ENCODE measurements around the gene CADM4.

CADM4 gene

DNA sequence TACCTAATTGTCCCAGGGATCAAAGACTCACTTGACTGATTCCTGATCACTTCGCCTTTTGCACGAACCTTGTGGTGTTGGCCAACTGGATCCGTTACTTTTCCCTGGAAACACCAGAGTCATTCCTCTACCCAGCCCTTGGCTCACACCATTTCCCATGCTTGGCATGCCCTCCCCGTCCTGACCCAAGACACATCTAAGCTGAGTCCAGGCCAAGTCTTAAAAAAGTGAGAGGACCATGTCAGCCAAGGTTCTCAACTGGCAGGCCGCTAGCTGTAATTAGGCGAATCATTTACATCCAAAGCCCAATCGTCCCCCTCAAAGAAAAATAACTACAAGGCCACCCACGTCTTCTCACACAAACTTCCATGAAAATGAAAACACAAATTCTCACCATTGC is 18.8 kb upstream of the CADM4 start (continued):
- TF ChIP-seq POU6F1 (CRISPR knock-in tag; IDR thresholded peaks at IDR 0.05; ENCODE audit: borderline replicate concordance, low read depth): no peak

GRCh38 chr19:43658001-43658400 is 18.4 kb upstream of the CADM4 start:
- no peak for ATAC-seq
- TF ChIP-seq ESRRG (CRISPR knock-in tag; IDR thresholded peaks at IDR 0.05) (no peak), ZNF8 (CRISPR knock-in tag; IDR thresholded peaks at IDR 0.05) (no peak), ZNF565 (CRISPR knock-in tag; conservative IDR thresholded peaks at IDR 0.05; ENCODE audit: low read depth) (0 out of 2 replicates have a peak, but pooled peaks have one; percentile 37), POU6F1 (CRISPR knock-in tag; IDR thresholded peaks at IDR 0.05; ENCODE audit: borderline replicate concordance, low read depth) (no peak), ISL1 (CRISPR knock-in tag; IDR thresholded peaks at IDR 0.05) (no peak), TOX (CRISPR knock-in tag; IDR thresholded peaks at IDR 0.05; ENCODE audit: borderline replicate concordance) (no peak), CSDC2 (CRISPR knock-in tag; IDR thresholded peaks at IDR 0.05) (no peak)

DNA sequence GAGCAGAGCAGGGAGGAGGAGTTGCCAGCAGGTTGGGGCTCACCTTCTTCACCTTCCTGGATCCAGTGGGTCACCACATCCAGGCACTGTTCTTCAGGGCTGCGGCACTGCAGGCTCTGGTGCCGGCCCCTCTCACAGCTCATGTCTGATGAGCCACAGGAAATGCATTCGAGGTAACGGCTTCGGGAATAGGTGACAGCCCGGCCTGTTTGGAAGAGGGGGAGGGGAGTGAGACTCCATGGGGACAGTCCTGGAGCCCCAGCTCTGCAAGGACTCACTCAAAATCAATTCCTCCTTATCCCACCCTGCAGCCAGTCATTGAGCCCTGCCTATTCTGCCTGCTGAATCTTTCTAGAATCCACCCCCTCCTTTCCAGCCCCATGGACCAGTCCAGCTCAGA is 16.8 kb upstream of the CADM4 start:
- TF ChIP-seq, protein P1, sequence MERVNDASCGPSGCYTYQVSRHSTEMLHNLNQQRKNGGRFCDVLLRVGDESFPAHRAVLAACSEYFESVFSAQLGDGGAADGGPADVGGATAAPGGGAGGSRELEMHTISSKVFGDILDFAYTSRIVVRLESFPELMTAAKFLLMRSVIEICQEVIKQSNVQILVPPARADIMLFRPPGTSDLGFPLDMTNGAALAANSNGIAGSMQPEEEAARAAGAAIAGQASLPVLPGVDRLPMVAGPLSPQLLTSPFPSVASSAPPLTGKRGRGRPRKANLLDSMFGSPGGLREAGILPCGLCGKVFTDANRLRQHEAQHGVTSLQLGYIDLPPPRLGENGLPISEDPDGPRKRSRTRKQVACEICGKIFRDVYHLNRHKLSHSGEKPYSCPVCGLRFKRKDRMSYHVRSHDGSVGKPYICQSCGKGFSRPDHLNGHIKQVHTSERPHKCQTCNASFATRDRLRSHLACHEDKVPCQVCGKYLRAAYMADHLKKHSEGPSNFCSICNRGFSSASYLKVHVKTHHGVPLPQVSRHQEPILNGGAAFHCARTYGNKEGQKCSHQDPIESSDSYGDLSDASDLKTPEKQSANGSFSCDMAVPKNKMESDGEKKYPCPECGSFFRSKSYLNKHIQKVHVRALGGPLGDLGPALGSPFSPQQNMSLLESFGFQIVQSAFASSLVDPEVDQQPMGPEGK (CRISPR knock-in tag; IDR thresholded peaks at IDR 0.05; ENCODE audit: borderline replicate concordance): no peak
- TF ChIP-seq PPARA (CRISPR knock-in tag; IDR thresholded peaks at IDR 0.05; ENCODE audit: borderline replicate concordance) (no peak), ZC3H10 (CRISPR knock-in tag; IDR thresholded peaks at IDR 0.05) (no peak), RARB (CRISPR knock-in tag; IDR thresholded peaks at IDR 0.05) (no peak), BACH2 (CRISPR knock-in tag; IDR thresholded peaks at IDR 0.05; ENCODE audit: borderline replicate concordance) (no peak), ZNF70 (CRISPR knock-in tag; IDR thresholded peaks at IDR 0.05) (no peak), GLIS3 (CRISPR knock-in tag; IDR thresholded peaks at IDR 0.05) (no peak), ARNTL (CRISPR knock-in tag; IDR thresholded peaks at IDR 0.05; ENCODE audit: borderline replicate concordance, low read depth) (no peak), TOX (CRISPR knock-in tag; IDR thresholded peaks at IDR 0.05; ENCODE audit: borderline replicate concordance) (no peak), CSDC2 (CRISPR knock-in tag; IDR thresholded peaks at IDR 0.05) (no peak)
- ATAC-seq: no peak

- peak; percentile 24; the same call in 2 of the 3 replicates for ATAC-seq
- TF ChIP-seq ISL1 (CRISPR knock-in tag; IDR thresholded peaks at IDR 0.05) (no peak), BACH2 (CRISPR knock-in tag; IDR thresholded peaks at IDR 0.05; ENCODE audit: borderline replicate concordance) (no peak), ZNF70 (CRISPR knock-in tag; IDR thresholded peaks at IDR 0.05) (no peak), GLIS3 (CRISPR knock-in tag; IDR thresholded peaks at IDR 0.05) (no peak), ZNF565 (CRISPR knock-in tag; conservative IDR thresholded peaks at IDR 0.05; ENCODE audit: low read depth) (no peak), TCF4 (CRISPR knock-in tag; IDR thresholded peaks at IDR 0.05; ENCODE audit: borderline replicate concordance) (no peak), RARB (CRISPR knock-in tag; IDR thresholded peaks at IDR 0.05) (no peak), CSRNP3 (CRISPR knock-in tag; IDR thresholded peaks at IDR 0.05) (no peak), ZFP3 (CRISPR knock-in tag; IDR thresholded peaks at IDR 0.05) (no peak), ESRRG (CRISPR knock-in tag; IDR thresholded peaks at IDR 0.05) (no peak), SNAI2 (CRISPR knock-in tag; IDR thresholded peaks at IDR 0.05) (no peak), POU6F1 (CRISPR knock-in tag; IDR thresholded peaks at IDR 0.05; ENCODE audit: borderline replicate concordance, low read depth) (no peak), TOX (CRISPR knock-in tag; IDR thresholded peaks at IDR 0.05; ENCODE audit: borderline replicate concordance) (no peak)
- TF ChIP-seq, protein P1 (CRISPR knock-in tag; IDR thresholded peaks at IDR 0.05; ENCODE audit: borderline replicate concordance): no peak
- TF ChIP-seq, protein P2, sequence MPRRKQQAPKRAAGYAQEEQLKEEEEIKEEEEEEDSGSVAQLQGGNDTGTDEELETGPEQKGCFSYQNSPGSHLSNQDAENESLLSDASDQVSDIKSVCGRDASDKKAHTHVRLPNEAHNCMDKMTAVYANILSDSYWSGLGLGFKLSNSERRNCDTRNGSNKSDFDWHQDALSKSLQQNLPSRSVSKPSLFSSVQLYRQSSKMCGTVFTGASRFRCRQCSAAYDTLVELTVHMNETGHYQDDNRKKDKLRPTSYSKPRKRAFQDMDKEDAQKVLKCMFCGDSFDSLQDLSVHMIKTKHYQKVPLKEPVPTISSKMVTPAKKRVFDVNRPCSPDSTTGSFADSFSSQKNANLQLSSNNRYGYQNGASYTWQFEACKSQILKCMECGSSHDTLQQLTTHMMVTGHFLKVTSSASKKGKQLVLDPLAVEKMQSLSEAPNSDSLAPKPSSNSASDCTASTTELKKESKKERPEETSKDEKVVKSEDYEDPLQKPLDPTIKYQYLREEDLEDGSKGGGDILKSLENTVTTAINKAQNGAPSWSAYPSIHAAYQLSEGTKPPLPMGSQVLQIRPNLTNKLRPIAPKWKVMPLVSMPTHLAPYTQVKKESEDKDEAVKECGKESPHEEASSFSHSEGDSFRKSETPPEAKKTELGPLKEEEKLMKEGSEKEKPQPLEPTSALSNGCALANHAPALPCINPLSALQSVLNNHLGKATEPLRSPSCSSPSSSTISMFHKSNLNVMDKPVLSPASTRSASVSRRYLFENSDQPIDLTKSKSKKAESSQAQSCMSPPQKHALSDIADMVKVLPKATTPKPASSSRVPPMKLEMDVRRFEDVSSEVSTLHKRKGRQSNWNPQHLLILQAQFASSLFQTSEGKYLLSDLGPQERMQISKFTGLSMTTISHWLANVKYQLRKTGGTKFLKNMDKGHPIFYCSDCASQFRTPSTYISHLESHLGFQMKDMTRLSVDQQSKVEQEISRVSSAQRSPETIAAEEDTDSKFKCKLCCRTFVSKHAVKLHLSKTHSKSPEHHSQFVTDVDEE (CRISPR knock-in tag; IDR thresholded peaks at IDR 0.05): no peak
- TF ChIP-seq, protein P3, sequence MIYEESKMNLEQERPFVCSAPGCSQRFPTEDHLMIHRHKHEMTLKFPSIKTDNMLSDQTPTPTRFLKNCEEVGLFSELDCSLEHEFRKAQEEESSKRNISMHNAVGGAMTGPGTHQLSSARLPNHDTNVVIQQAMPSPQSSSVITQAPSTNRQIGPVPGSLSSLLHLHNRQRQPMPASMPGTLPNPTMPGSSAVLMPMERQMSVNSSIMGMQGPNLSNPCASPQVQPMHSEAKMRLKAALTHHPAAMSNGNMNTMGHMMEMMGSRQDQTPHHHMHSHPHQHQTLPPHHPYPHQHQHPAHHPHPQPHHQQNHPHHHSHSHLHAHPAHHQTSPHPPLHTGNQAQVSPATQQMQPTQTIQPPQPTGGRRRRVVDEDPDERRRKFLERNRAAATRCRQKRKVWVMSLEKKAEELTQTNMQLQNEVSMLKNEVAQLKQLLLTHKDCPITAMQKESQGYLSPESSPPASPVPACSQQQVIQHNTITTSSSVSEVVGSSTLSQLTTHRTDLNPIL (CRISPR knock-in tag; IDR thresholded peaks at IDR 0.05; ENCODE audit: low read depth): no peak
Measured at GRCh38 chr19:43652546-43652874, 12.9 kb upstream of the CADM4 start.
